GM15510 (cell line): ENCODE data around the gene CYP2D6.
A peak's percentile ranks its signal among the peaks of the same experiment; 100 is the strongest.

ENCODE experiments used
- POLR2A ChIP-seq: IDR thresholded peaks from 3 replicates; pipeline ENCODE4 v1.6.1; 2011; ENCODE audit warnings: borderline replicate concordance; ENCODE audit not compliant: insufficient read length; ENCODE audit errors: extremely low read depth

CYP2D6 gene

DNA sequence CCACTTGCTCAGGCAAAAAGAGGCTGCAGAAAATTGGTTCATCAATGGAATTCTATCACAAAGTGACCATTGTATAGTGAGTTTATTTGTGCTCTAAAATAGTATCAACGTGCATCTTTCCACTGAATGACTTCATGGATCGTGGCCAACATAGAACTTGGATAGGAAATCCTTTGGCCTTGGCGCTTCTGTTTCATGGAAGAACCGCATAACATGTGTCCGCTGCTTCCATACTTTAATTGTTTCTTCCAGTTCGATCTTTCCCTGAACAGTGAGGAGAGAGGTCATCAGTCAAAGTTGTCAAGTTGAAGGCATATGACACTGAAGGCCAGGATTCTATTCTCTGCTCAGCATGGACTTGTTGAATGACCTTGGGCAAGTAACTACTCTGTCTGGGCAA, 44.6 kb downstream of the CYP2D6 start:
- TF ChIP-seq POLR2A, result no peak

DNA sequence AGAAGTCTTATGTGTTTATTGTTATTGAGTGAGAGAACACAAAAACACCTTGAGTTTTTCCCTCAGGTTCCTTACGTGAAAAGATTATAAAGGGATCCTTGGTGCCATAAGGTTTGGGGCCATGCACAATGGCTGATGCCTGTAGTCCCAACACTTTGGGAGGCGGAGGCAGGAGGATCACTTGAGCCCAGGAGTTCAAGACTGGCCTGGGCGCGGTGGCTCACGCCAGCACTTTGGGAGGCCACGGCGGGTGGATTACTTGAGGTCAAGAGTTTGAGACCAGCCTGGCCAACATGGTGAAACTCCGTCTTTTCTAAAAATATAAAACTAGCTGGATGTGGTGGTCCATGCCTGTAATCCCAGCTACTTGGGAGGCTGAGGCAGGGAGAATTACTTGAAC, 45.7 kb downstream of the CYP2D6 start:
- TF ChIP-seq POLR2A, result no peak

DNA sequence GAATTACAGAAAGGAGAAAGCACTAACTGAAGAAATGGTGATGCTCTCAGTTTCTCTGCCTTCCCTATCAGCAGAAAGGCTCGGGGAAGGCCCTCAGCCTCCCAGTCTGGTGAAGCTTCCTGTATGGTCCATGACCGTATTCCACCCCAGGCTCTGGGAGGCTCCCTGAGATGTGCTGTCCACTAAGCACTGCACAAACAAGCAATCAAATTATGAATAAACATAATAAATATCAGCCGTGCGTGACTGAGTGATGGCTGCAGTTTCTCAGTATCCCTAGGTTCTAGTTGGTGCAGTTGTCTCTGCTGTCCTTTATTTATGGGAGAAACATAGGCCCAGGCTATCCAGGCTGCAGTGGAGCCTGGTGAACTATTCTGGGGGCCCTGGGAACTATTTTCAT, 47.5 kb downstream of the CYP2D6 start:
- TF ChIP-seq POLR2A, result no peak

DNA sequence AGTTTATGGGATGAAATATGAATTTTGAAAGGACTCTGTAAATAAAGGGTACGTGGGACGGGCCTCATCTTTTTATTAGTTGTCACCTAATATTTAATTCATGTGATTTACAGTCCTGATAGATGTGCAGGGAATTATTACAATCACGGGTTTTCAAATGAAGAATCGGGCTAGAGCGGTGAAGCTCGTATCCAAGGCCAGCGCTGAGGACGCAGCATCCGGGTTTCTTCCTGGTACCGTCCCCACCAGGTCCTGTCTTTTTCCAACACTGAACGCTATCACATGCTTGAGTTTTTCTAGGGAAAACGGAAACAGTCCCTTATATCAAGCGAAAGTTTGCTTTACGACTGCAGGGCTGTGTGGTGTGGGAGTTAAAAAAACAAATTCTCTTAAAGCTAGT, 50.3 kb downstream of the CYP2D6 start:
- no peak for TF ChIP-seq POLR2A

DNA sequence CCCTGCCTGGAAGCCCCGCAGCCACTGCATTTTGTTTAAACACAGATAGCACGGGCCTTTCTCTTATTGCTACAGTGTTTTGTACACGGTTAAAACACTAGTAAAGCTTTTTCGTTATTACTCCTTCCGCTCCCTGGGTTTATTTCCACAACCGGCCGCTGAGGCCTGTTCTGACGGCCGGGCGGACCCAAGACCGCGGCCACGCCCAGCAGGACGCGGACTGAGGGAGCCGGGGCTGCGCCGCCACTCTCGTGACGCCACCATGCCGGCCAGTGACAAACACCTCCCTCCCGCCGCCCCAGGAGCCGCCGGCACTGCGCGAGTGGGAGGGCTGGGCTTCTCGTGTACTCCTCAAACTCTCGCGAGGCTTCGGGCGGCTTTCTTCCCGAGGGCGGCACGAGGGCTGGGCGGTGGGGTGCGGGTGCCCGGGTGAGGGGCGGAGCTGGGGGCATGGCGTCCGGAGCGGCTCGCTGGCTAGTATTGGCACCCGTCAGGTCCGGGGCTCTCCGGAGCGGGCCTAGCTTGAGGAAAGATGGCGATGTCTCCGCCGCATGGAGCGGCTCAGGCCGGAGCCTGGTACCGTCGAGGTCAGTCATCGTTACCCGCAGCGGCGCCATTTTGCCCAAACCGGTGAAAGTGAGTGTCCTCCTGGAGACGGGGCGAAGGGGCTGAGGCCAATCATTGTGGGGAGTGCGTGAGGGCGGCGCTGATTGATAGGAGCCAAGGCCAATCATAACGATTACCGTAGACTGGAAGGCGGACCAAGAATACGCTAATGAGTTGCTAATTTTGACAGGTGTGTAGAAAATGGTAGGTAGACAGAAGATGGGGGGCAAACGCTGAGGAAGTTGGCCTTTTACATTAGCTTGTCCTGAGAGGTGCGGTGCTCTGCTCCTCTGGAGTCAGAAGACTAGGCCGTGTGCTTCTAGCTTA, 51.0 kb downstream of the CYP2D6 start, which contains the start of gene SMDT1:
Gene SMDT1 (plus strand): TSS at position 382 of the 933 bp plus-strand sequence. CDS start 69 bp downstream, at position 451.
- TF ChIP-seq POLR2A, result peak; percentile 83

DNA sequence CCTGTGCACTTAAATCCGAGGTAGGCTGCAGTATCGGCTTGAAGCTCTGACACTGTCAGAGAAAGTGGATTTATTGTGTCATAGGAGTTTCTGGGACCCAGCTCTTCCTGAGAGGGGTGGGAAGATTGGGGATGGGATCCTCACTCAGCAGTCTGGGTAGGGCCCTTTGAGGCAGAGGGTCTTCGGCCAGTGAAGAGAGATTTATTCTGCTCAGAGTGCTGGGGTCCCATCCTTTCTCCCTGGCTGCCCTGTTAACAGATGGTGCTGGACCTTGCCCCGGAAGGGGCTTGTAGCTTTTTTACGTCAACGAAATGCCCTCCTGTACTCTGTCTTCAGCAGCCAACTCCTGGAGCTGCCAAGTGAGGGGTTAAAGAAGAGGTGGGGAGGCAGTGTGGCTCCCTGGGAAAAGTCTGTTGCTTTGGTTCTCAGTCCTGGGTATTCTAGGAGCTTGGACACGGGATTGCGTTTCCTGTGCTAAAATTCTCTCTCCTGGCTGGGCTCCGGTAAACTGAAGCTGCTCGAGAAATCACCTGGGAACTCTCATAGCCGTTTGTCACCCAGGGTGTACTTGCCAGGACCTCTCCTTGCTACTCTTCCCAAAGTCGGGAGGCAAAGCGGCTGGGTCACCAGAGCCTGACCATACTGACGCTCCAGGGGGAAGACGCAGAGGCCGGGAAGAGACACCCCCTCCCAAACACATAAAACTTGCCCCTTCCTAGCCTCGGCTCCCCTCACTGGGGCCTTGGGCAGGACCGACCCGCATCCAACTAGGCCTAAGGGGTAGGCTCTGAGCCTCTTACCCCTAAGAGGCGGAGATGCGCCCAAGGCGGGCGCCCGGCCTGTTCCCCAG, 51.9 kb downstream of the CYP2D6 start:
- TF ChIP-seq POLR2A, result no peak

DNA sequence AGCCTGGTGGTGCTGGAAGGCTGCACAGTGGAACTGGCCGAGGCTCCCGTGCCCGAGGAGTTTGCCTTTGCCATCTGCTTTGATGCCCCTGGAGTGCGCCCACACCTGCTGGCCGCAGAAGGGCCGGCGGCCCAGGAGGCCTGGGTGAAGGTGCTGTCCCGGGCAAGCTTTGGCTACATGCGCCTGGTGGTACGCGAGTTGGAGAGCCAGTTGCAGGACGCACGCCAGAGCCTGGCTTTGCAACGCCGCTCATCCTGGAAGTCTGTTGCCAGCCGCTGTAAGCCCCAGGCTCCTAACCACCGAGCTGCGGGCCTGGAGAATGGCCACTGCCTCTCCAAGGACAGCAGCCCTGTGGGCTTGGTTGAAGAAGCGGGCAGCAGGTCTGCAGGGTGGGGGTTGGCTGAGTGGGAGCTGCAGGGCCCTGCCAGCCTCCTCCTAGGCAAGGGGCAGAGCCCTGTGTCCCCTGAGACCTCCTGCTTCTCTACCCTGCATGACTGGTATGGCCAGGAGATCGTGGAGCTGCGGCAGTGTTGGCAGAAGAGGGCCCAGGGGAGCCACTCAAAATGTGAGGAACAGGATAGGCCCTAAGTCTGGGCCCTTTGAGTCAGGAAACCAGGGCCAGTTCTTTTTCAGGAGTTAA, 53.0 kb downstream of the CYP2D6 start:
- TF ChIP-seq POLR2A, result no peak

DNA sequence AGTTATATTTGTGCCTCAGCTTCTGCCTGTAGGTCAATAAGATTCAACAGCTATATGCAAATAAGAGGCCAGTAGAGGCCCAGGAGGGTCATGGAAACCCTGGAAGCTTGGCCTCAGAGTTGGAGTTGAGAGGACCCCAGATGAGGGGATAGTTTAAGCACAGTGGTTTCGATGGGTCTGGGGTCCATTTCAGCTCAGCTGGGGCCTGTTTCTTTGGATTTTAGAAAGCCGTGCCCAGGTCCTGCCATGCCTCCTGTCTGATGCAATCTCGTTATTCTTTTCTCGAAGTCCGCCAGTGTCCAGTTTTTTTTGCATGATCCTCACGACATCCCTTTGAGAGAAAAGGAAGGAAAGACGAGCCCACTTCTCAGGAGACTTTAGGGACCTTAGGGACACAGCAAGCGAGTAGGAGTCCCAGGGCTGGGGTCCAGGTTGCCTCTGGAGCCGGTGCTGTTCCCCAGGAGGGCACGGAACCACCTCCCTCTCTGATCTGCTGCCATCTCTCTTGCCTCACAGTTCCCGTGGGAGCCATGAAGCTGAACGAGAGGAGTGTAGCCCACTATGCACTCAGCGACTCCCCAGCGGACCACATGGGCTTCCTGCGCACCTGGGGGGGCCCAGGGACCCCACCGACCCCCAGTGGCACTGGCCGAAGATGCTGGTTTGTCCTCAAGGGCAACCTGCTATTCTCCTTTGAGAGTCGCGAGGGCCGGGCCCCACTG, 53.7 kb downstream of the CYP2D6 start:
- no peak for TF ChIP-seq POLR2A
